UCSD-AML1 (cell line): ENCODE data around the gene CAND2.
"Not testable (repeated sequence)": the region's sequence is repeated elsewhere in the genome, so short reads cannot be mapped to it uniquely, and the experiment has no call there.

Experiments used
- DNase-seq: peaks from one replicate; lab custom pipeline; 2025; ENCODE audit not compliant: unreplicated experiment; lab: John Stamatoyannopoulos, UW

The CAND2 gene

GRCh38 chr3:12828751-12829150 lies 32.3 kb downstream of the CAND2 start:
- DNase-seq: no peak

- DNase-seq: no peak
These were observed 32.9 kb downstream of the CAND2 start for GRCh38 chr3:12829404-12829803.

- no peak for DNase-seq
These were observed 33.7 kb downstream of the CAND2 start for GRCh38 chr3:12829886-12830784.

GRCh38 chr3:12830785-12831156 lies 34.3 kb downstream of the CAND2 start:
- no peak for DNase-seq

- DNase-seq: no peak
These were observed 34.9 kb downstream of the CAND2 start for GRCh38 chr3:12831301-12831866.

GRCh38 chr3:12832350-12833221 lies 36.1 kb downstream of the CAND2 start:
- DNase-seq: no peak

- no peak for DNase-seq
These were observed 37.0 kb downstream of the CAND2 start for GRCh38 chr3:12833222-12834161.

GRCh38 chr3:12835052-12835665 lies 38.7 kb downstream of the CAND2 start:
- DNase-seq: no peak

- DNase-seq: no peak
These were observed 41.0 kb downstream of the CAND2 start for GRCh38 chr3:12837295-12837986.

- DNase-seq: no peak
These were observed 41.9 kb downstream of the CAND2 start for GRCh38 chr3:12838179-12838965.

- DNase-seq: no peak
These were observed 42.9 kb downstream of the CAND2 start for GRCh38 chr3:12839156-12839946.

- DNase-seq: not testable (repeated sequence)
These were observed 43.7 kb downstream of the CAND2 start for GRCh38 chr3:12840148-12840547.

GRCh38 chr3:12840591-12841148 lies 44.2 kb downstream of the CAND2 start:
- DNase-seq: no peak

GRCh38 chr3:12841149-12841969 lies 44.9 kb downstream of the CAND2 start, which contains the start of gene RPL32:
Gene RPL32 (minus strand): TSS chr3:12841565. CDS start chr3:12840237, 1,328 bp downstream.
- peak; percentile 80 for DNase-seq

GRCh38 chr3:12841970-12842328 lies 45.5 kb downstream of the CAND2 start:
- DNase-seq: no peak

GRCh38 chr3:12842469-12842868 lies 46.0 kb downstream of the CAND2 start:
- no peak for DNase-seq

- DNase-seq: no peak
These were observed 49.3 kb downstream of the CAND2 start for GRCh38 chr3:12845811-12846210.
